HCT116 (cell line): ENCODE data around the gene FIBCD1. TPM values are rescaled to one million over a fixed set of nuclear protein-coding genes. Genes with fewer than 3 reads are reported as not detected.

Experiments
- ATAC-seq: fragments of 200-7000 bp; cut with Tn5 transposase; 2 replicates; pipeline ENCODE4 v1.9.1; 2020; ENCODE audit warnings: mild to moderate bottlenecking, moderate library complexity
- BruUV-seq: library from RNA; stranded (reverse); fragments of 400-500 nt; replicated peaks from 2 replicates; lab custom pipeline; 2021; lab: Mats Ljungman, UMichigan
- CTCF ChIA-PET: fragments of 300-600 bp; sonication (Branson Sonifier 250); formaldehyde crosslinking; loops from one replicate; lab custom pipeline; 2021; ENCODE audit warnings: antibody characterized with exemption; lab: Charles Lee
- POLR2A ChIA-PET: fragments of 300-600, 350-600 bp; sonication (Branson Sonifier 250); formaldehyde crosslinking; loops from one replicate; lab custom pipeline; 2021; ENCODE audit warnings: antibody characterized with exemption; lab: Charles Lee
- RAD21 ChIA-PET, 2 experiments: fragments of 300-600 bp; sonication (Branson Sonifier 250); formaldehyde crosslinking; loops; one replicate each; lab custom pipeline; 2023; ENCODE audit warnings: low total read pairs in 2 of 2; ENCODE audit not compliant: uncharacterized antibody in 2 of 2, unreplicated experiment in 2 of 2, low non-redundant PET in 1 of 2; lab: Charles Lee
- DNase-seq: peaks from one replicate; pipeline ENCODE4 v3.0.0-alpha.2; 2010; ENCODE audit warnings: low read depth, low spot score
- H2AFZ ChIP-seq: fragments of 200-600 bp; shearing (Covaris generic), sonication (generic); 2 replicates; pipeline ENCODE4 v1.6.1; 2017; ENCODE audit warnings: low read depth, mixed run types, mixed read lengths, antibody characterized with exemption, low read length; ENCODE audit not compliant: poor library complexity, severe bottlenecking
- H3K27ac ChIP-seq: 2 replicates; pipeline ENCODE4 v1.5.1; 2012; ENCODE audit warnings: low read depth, low read length
- H3K27me3 ChIP-seq: fragments of 200-600 bp; sonication (generic); 2 replicates; pipeline ENCODE4 v1.6.1; 2016; ENCODE audit warnings: mixed run types, low read length, mixed read lengths; ENCODE audit not compliant: insufficient read depth
- H3K36me3 ChIP-seq, 2 experiments: fragments of 200-500 bp in 1 of 2; fragments of 200-600 bp in 1 of 2; sonication (Bioruptor generic) in 1 of 2; sonication (generic) in 1 of 2; 2 replicates each; pipeline versions ENCODE4 v1.5.1 to v1.6.1; 2014 to 2016; ENCODE audit warnings: low read length in 2 of 2, inconsistent platforms in 1 of 2, mixed read lengths in 1 of 2, mixed run types in 1 of 2; ENCODE audit not compliant: insufficient read depth in 2 of 2, control insufficient read depth in 1 of 2
- H3K4me1 ChIP-seq, 2 experiments: fragments of 200-600 bp in 1 of 2; sonication (generic) in 1 of 2; 2 replicates each; pipeline versions ENCODE4 v1.5.1 to v1.6.1; 2012 to 2017; ENCODE audit warnings: low read length in 2 of 2, inconsistent platforms in 1 of 2, mild to moderate bottlenecking in 1 of 2, mixed read lengths in 1 of 2, mixed run types in 1 of 2, moderate library complexity in 1 of 2; ENCODE audit not compliant: insufficient read depth in 2 of 2, control insufficient read depth in 1 of 2
- H3K4me2 ChIP-seq: fragments of 200-600 bp; sonication (generic); 2 replicates; pipeline ENCODE4 v1.6.1; 2017; ENCODE audit warnings: mixed run types, low read length, mixed read lengths
- H3K4me3 ChIP-seq, 2 experiments: fragments of 200-600 bp in 1 of 2; sonication (generic) in 1 of 2; replicated peaks in 1 of 2; 2 replicates each; pipeline ENCODE4 v1.5.1; 2011 to 2016; ENCODE audit warnings: low read length in 2 of 2, control low read depth in 1 of 2, low read depth in 1 of 2, mild to moderate bottlenecking in 1 of 2, mixed read lengths in 1 of 2, mixed run types in 1 of 2
- H3K79me2 ChIP-seq: fragments of 200-600 bp; sonication (generic); 2 replicates; pipeline ENCODE4 v1.6.1; 2017; ENCODE audit warnings: mild to moderate bottlenecking, mixed run types, low read length, moderate library complexity, mixed read lengths; ENCODE audit not compliant: insufficient read depth
- H3K9ac ChIP-seq: fragments of 200-600 bp; sonication (generic); 2 replicates; pipeline ENCODE4 v1.6.1; 2016; ENCODE audit warnings: low read length, mixed read lengths
- H3K9me2 ChIP-seq: fragments of 200-600 bp; sonication (generic), shearing (Covaris generic); 2 replicates; pipeline ENCODE4 v1.6.1; 2017; ENCODE audit warnings: mixed run types, mild to moderate bottlenecking, moderate library complexity; ENCODE audit not compliant: insufficient read depth
- H3K9me3 ChIP-seq, 2 experiments: fragments of 200-500 bp in 1 of 2; fragments of 200-600 bp in 1 of 2; sonication (Bioruptor generic) in 1 of 2; sonication (generic) in 1 of 2; 2 replicates each; pipeline ENCODE4 v1.6.1; 2014 to 2017; ENCODE audit warnings: low read length in 2 of 2, mixed read lengths in 2 of 2, inconsistent platforms in 1 of 2, low read depth in 1 of 2, mild to moderate bottlenecking in 1 of 2, mixed run types in 1 of 2, moderate library complexity in 1 of 2; ENCODE audit not compliant: control insufficient read depth in 1 of 2, insufficient read depth in 1 of 2
- H4K20me1 ChIP-seq: fragments of 200-600 bp; sonication (generic), shearing (Covaris generic); 2 replicates; pipeline ENCODE4 v1.6.1; 2017; ENCODE audit warnings: mixed run types, mild to moderate bottlenecking, moderate library complexity; ENCODE audit not compliant: insufficient read depth
- CBX3 ChIP-seq: IDR thresholded peaks from 2 replicates; pipeline ENCODE4 v1.6.1; 2012; ENCODE audit warnings: low read depth
- CEBPB ChIP-seq: IDR thresholded peaks from 2 replicates; pipeline ENCODE4 v1.6.1; 2012; ENCODE audit warnings: low read depth
- ELF1 ChIP-seq: IDR thresholded peaks from 2 replicates; pipeline ENCODE4 v1.6.1; 2012; ENCODE audit warnings: low read depth, borderline replicate concordance
- POLR2AphosphoS5 ChIP-seq: IDR thresholded peaks from 2 replicates; pipeline ENCODE4 v1.6.1; 2011; ENCODE audit warnings: mild to moderate bottlenecking, low read depth, low read length, moderate library complexity
- SRF ChIP-seq: IDR thresholded peaks from 2 replicates; pipeline ENCODE4 v1.6.1; 2012; ENCODE audit warnings: low read depth
- intact Hi-C: fragments of 100-400 bp; cut with micrococcal nuclease; formaldehyde crosslinking; loops from 2 replicates; pipeline ENCODE4 v1.10.0; 2022
- total RNA-seq: library from RNA; stranded (reverse); gene quantifications from one replicate; pipeline ENCODE4 v1.2.1, GENCODE V29; 2021; ENCODE audit not compliant: unreplicated experiment

FIBCD1 gene
- total RNA-seq, 1 experiment from 2014 or later, result 26.1 TPM

DNA sequence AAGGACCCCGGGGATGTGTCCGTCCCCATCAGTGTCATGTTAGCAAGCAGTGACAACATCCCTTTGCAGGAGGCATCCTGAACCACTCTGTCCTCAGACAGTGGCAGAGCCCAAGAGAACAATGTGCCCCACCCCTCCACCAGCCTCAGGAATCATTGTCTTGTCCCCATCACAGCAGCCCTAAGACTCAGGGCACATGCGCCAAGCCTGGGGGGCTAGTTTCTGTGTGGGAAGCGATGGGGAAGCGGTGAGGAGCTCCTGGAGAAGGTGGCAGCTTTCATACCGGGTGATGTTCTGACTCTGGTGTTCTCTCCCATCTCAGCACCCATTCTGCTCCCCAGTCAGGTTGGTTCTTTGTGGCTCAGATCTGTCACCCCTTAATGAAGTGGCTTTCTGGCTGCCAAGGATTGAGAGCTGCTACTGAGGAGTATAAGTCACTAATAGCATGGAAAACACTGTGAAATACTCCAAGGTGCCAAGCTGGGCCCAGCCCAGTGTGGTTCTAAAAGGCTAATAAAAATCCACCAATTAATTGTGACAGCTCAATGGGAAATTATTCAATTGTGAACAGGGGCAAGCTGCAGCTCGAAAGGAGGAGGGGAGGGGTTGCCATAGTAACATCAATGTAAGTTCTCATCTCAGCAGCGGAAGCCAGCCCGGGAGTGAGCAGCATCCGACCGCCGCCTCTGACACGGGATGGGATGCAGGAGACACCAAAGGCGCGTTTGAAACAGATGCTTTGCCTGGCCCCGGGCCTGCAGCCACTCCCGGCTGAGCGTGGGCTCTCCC lies 47.2 kb downstream of the FIBCD1 start:
- POLR2A ChIA-PET, result no interaction called here
- no peak overlapping the region for H3K9ac ChIP-seq
- intact Hi-C loops, result loop anchor here (2.0 kb wide), 1 partner anchor 107 kb away; no protein-coding TSS in a partner anchor
- H3K9me3 ChIP-seq, result no peaks in the 10 kb centered on the region
- ATAC-seq (no peak), DNase-seq (no peak)
- BruUV-seq, result no TSS peak
- CTCF ChIA-PET, result interaction anchor here (0.9 kb wide), 1 partner anchor 106 kb away, joined by 4 read pairs; no protein-coding TSS in a partner anchor
- H3K27me3 ChIP-seq, result no peaks in the 10 kb centered on the region
- no peak for TF ChIP-seq SRF
- TF ChIP-seq CEBPB, result no peak
- H3K4me2 ChIP-seq, result no peak overlapping the region
- no peaks in the 10 kb centered on the region for H3K4me1 ChIP-seq
- no peak overlapping the region for H3K4me3 ChIP-seq
- H3K27ac ChIP-seq, result no peak overlapping the region
- H4K20me1 ChIP-seq, result no peaks in the 10 kb centered on the region
- no peak overlapping the region for H2AFZ ChIP-seq
- peaks cover 0 to 3% of the 10 kb centered on the region in 2 experiments; a peak in 1 of 4 replicates for H3K36me3 ChIP-seq
- RAD21 ChIA-PET, result no interaction called here
- H3K79me2 ChIP-seq, result no peaks in the 10 kb centered on the region
- no peaks in the 10 kb centered on the region for H3K9me2 ChIP-seq

DNA sequence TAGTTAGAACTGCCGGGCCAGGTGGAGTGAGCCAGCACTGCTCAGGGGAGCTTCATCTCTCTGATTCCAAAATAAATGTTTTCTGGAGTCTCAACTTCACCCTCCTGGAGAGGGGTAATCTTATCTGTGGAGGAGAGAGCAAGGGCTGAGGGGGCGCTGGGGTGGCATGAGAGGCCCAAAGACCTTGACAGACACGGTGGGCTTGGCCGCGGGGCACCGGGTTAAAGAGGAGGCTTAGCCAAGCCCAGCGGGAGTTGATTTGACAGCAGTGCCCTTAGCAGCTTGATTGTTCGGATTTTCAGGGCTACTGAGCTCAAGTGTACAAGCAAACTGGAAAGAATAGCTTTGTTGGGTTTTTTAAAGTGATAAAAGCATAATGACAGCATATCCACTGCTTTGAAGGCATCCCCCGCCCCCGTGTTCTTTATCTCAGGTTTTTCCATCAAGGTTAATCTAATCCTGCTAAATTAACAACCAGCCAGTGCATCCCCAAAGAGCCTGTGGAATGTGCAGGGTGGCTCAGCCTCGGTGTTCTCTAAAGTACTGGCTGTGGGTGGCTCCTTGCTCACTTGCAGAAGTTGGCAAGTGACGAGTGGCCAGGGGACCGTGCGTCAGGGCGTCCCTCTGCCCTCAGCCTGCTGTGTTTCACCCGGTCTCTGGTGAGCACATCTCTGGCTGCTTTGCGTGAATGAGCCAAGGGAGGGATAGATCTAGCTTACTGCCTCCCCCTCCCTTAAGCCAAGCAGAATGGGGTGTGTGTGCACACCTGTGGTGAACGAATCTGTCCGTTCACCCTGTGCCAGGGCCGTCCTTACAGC lies 48.0 kb downstream of the FIBCD1 start:
- H2AFZ ChIP-seq, result no peak overlapping the region
- H3K4me1 ChIP-seq, result no peaks in the 10 kb centered on the region
- no peaks in the 10 kb centered on the region for H3K9me2 ChIP-seq
- TF ChIP-seq POLR2AphosphoS5, result no peak
- no peak for TF ChIP-seq ELF1
- TF ChIP-seq SRF, result no peak
- TF ChIP-seq CBX3, result no peak
- TF ChIP-seq, all 23 proteins: peak for 0
- Histone ChIP-seq H4K20me1 (no peaks in the 10 kb centered on the region), H3K9ac (no peak overlapping the region), H3K79me2 (no peaks in the 10 kb centered on the region), H3K4me3 (no peak overlapping the region), H3K36me3 (peaks cover 0 to 3% of the 10 kb centered on the region in 2 experiments; a peak in 1 of 4 replicates), H3K27ac (no peak overlapping the region), H3K27me3 (no peaks in the 10 kb centered on the region), H3K4me2 (no peak overlapping the region), H3K9me3 (no peaks in the 10 kb centered on the region)
- ChIA-PET CTCF (interaction anchor here (1.3 kb wide), 1 partner anchor 107 kb away, joined by 5 read pairs; no protein-coding TSS in a partner anchor), RAD21 (no interaction called here), POLR2A (no interaction called here)
- BruUV-seq, result no TSS peak
- ATAC-seq (no peak), DNase-seq (no peak)
- intact Hi-C loops, result no loop called here
